ENCODE data around the gene SYT9. TPM values are rescaled to one million over a fixed set of nuclear protein-coding genes. Genes with fewer than 3 reads are reported as not detected.

SYT9 gene
- total RNA-seq, 2 donors from 2014 or later = 0.81 to 2.2 TPM

DNA sequence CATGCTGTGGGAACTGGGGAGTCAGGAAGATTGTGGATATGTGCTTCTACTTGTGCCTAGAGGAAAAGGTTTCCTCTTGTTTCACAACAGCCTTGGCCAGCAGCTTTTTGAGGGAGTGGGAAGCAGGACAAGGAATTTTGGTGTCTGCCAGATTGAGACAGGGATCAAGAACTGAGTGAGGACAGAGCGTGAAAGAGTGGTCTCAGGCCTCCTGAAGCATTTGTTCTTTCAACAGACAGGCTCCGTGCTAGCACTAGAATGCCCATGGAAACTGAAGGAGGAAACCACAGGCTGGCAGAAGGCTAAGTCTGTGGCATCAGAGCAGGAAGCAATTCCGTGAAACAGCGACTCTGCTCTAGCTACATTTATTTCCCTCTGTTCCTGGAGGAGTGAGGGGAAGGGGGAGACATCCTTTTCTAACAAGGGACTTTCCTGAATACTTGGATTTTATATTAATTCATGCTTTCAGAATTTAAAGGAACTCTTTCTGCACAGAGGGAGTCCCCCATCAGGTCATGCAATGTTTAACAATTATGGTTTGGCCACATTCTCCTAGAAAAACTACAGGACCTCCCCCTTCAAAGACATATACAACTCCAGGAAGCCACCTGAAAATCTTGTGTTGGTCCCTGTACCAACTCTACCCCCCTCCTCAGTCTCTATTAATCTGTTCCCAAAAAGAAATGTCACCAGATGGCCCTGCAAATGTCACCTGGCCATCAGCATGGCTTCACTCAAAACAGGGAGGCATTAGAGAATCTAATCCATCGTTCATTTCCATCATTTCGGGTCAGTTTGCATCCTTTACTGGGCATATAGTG lies 96.1 kb downstream of the SYT9 start:
- H3K36me3 ChIP-seq (ENCODE audit: control insufficient read depth, insufficient read depth, low read length) = no peaks in the 10 kb centered on the region
- Mint-ChIP-seq H3K9me3 (no peaks in the 10 kb centered on the region), H3K4me1 (peaks cover 10% of the 10 kb centered on the region), H3K4me3 (no peak overlapping the region), H3K27me3 (ENCODE audit: insufficient read depth) (peaks cover 3% of the 10 kb centered on the region), H3K36me3 (ENCODE audit: low read depth) (no peaks in the 10 kb centered on the region), H3K27ac (no peak overlapping the region)
- H3K4me1 ChIP-seq (ENCODE audit: control insufficient read depth, insufficient read depth, low read length) = peaks cover 7% of the 10 kb centered on the region
- no peaks in the 10 kb centered on the region for H3K27me3 ChIP-seq (ENCODE audit: control insufficient read depth, insufficient read depth, low read length, poor library complexity, severe bottlenecking)
- H3K9ac ChIP-seq (ENCODE audit: extremely low read depth, low read length, poor library complexity, severe bottlenecking) = no peak overlapping the region
- WGBS, 2 experiments (ENCODE audit: insufficient coverage in 1 of 2, insufficient read length in 1 of 2) = 92 to 97% methylated on average over 4 to 6 of the region's 6 CpGs
- TF ChIP-seq CTCF (conservative IDR thresholded peaks at IDR 0.05) = no peak
- no peaks in the 10 kb centered on the region for H3K9me3 ChIP-seq (ENCODE audit: control insufficient read depth, low read length)
- DNase-seq = no peak
- no peak overlapping the region for H3K4me3 ChIP-seq (ENCODE audit: low read length)
- no peak overlapping the region for H3K27ac ChIP-seq (ENCODE audit: low read depth, low read length)

DNA sequence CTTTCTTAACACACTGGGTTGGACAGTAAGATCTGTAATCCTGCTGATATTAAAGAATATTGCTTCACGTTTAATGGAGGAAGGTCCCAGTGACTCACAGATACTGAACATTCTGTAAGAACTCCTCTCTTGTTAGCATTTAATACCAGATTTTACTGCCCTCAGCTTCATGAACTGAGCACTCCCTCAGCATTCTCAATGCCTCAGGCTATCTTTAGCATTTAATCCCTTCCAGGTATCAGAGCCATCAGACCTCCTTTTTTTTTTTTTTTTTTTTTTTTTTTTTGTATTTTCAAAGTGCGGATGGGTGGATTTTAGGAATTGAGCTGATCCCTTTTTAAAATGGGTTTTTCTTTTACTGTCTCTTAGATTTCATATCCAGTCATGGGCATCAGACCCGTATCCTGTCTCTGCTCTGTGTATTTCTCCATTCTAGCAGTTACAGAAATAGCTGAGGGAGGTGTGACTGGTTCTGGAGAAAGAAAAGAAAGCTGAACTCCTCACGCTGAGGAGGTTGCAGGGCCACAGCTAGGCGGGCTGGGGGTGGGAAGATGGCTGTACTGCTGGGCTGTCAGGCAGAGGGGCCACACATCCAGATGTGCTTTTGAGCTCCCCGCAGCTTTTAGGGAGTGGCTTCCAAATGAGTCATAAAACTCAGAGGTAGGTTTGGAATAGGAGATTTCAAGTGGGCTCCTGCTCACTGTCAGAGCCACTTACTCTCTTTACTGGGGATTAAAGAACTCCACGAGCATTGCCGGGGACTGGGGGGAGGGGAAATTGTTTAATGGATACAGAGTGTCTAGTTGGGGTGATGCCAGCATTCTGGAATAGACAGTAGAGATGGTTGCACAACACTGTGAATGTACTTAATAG lies 97.0 kb downstream of the SYT9 start:
- Mint-ChIP-seq H3K36me3 (ENCODE audit: low read depth) (no peaks in the 10 kb centered on the region), H3K4me3 (no peak overlapping the region), H3K4me1 (peaks cover 10% of the 10 kb centered on the region), H3K9me3 (no peaks in the 10 kb centered on the region), H3K27me3 (ENCODE audit: insufficient read depth) (peaks cover 3% of the 10 kb centered on the region), H3K27ac (no peak overlapping the region)
- peak; percentile 69 for DNase-seq
- H3K9ac ChIP-seq (ENCODE audit: extremely low read depth, low read length, poor library complexity, severe bottlenecking) = no peak overlapping the region
- peaks cover 7% of the 10 kb centered on the region for H3K4me1 ChIP-seq (ENCODE audit: control insufficient read depth, insufficient read depth, low read length)
- no peaks in the 10 kb centered on the region for H3K9me3 ChIP-seq (ENCODE audit: control insufficient read depth, low read length)
- no peaks in the 10 kb centered on the region for H3K36me3 ChIP-seq (ENCODE audit: control insufficient read depth, insufficient read depth, low read length)
- no peaks in the 10 kb centered on the region for H3K27me3 ChIP-seq (ENCODE audit: control insufficient read depth, insufficient read depth, low read length, poor library complexity, severe bottlenecking)
- WGBS, 2 experiments (ENCODE audit: insufficient coverage in 1 of 2, insufficient read length in 1 of 2) = 64 to 67% methylated on average over 2 to 8 of the region's 8 CpGs
- no peak overlapping the region for H3K4me3 ChIP-seq (ENCODE audit: low read length)
- no peak overlapping the region for H3K27ac ChIP-seq (ENCODE audit: low read depth, low read length)
- TF ChIP-seq CTCF (conservative IDR thresholded peaks at IDR 0.05) = no peak

DNA sequence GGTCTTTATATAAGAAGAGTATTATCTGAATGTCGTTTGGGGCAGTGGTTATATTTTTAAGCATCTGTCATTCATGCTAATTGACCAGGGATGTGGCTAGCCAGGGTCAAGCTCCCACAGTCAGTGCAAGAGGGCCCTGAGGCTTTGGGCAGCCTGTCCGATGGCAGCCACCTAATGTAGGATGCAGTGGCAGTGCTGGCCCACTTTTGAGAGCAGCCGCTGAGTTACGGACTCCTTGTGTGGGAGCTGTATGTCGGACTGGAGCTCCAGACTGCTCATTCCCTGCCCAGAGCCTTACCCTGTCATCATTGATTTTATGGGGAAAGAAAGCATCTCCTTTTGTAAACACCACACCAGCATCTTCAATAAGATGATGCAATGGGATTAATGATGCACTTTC lies 99.5 kb downstream of the SYT9 start:
- Mint-ChIP-seq H3K4me3 (no peak overlapping the region), H3K27me3 (ENCODE audit: insufficient read depth) (no peaks in the 10 kb centered on the region), H3K4me1 (peaks cover 10% of the 10 kb centered on the region), H3K9me3 (no peaks in the 10 kb centered on the region), H3K27ac (no peak overlapping the region), H3K36me3 (ENCODE audit: low read depth) (no peaks in the 10 kb centered on the region)
- Histone ChIP-seq H3K9ac (ENCODE audit: extremely low read depth, low read length, poor library complexity, severe bottlenecking) (no peak overlapping the region), H3K4me3 (ENCODE audit: low read length) (no peak overlapping the region), H3K36me3 (ENCODE audit: control insufficient read depth, insufficient read depth, low read length) (no peaks in the 10 kb centered on the region), H3K4me1 (ENCODE audit: control insufficient read depth, insufficient read depth, low read length) (peaks cover 7% of the 10 kb centered on the region), H3K27ac (ENCODE audit: low read depth, low read length) (no peak overlapping the region), H3K9me3 (ENCODE audit: control insufficient read depth, low read length) (no peaks in the 10 kb centered on the region), H3K27me3 (ENCODE audit: control insufficient read depth, insufficient read depth, low read length, poor library complexity, severe bottlenecking) (no peaks in the 10 kb centered on the region)
- no peak for TF ChIP-seq CTCF (conservative IDR thresholded peaks at IDR 0.05)
- no peak for DNase-seq
- WGBS, 2 experiments (ENCODE audit: insufficient coverage in 1 of 2, insufficient read length in 1 of 2) = 76 to 80% methylated on average over 4 to 5 of the region's 5 CpGs
